HepG2 (cell line): ENCODE measurements around the gene PSMD2. TPM values are rescaled to one million over a fixed set of nuclear protein-coding genes. Genes with fewer than 3 reads are reported as not detected.
A peak's percentile ranks its signal among the peaks of the same experiment; 100 is the strongest.

ENCODE experiments used
- FLYWCH1 ChIP-seq: sonication (generic); formaldehyde crosslinking; IDR thresholded peaks from 2 replicates; pipeline ENCODE4 v1.8.1; 2023; ENCODE audit warnings: mild to moderate bottlenecking, missing genetic modification reagents
- GABPA ChIP-seq, 2 experiments: IDR thresholded peaks; 2 replicates each; pipeline ENCODE4 v1.6.1; 2011 to 2016; ENCODE audit warnings: low read depth in 2 of 2, low read length in 1 of 2, missing biosample characterization in 1 of 2, missing genetic modification characterization in 1 of 2
- HMG20A ChIP-seq: IDR thresholded peaks from 2 replicates; pipeline ENCODE4 v1.6.1; 2016; ENCODE audit warnings: borderline replicate concordance
- MAFK ChIP-seq, 2 experiments: IDR thresholded peaks in 1 of 2; conservative IDR thresholded peaks in 1 of 2; 2 replicates each; pipeline ENCODE4 v1.6.1; 2011; ENCODE audit warnings: improper control_type of control experiment in 2 of 2, low read length in 2 of 2
- MBNL3 ChIP-seq: fragments of 250-450 bp; sonication (Bioruptor Pico); conservative IDR thresholded peaks from 2 replicates; pipeline ENCODE4 v1.8.0; 2022; ENCODE audit warnings: mild to moderate bottlenecking, inconsistent platforms
- MTF2 ChIP-seq: sonication (generic); formaldehyde crosslinking; IDR thresholded peaks from 2 replicates; pipeline ENCODE4 v1.5.0; 2020; ENCODE audit warnings: missing genetic modification reagents, borderline replicate concordance
- NFKB2 ChIP-seq: sonication (generic); formaldehyde crosslinking; IDR thresholded peaks from 2 replicates; pipeline ENCODE4 v1.4.0; 2020; ENCODE audit warnings: missing genetic modification reagents, borderline replicate concordance
- NFYC ChIP-seq: IDR thresholded peaks from 2 replicates; pipeline ENCODE4 v1.6.1; 2016; ENCODE audit warnings: missing genetic modification reagents, missing compliant biosample characterization
- PHF8 ChIP-seq: sonication (generic); formaldehyde crosslinking; IDR thresholded peaks from 2 replicates; pipeline ENCODE4 v1.5.0; 2020; ENCODE audit warnings: missing genetic modification reagents
- RBAK ChIP-seq: sonication (generic); formaldehyde crosslinking; IDR thresholded peaks from 2 replicates; pipeline ENCODE4 v1.5.1; 2020; ENCODE audit warnings: mild to moderate bottlenecking, missing genetic modification reagents
- RNF2 ChIP-seq: fragments of 450-650 bp; conservative IDR thresholded peaks from 2 replicates; pipeline ENCODE4 v1.6.1; 2016; ENCODE audit warnings: low read depth
- SCMH1 ChIP-seq: sonication (generic); formaldehyde crosslinking; IDR thresholded peaks from 2 replicates; pipeline ENCODE4 v1.9.0; 2021; ENCODE audit warnings: missing genetic modification reagents, mild to moderate bottlenecking, borderline replicate concordance
- ZFP41 ChIP-seq: sonication (generic); formaldehyde crosslinking; IDR thresholded peaks from 2 replicates; pipeline ENCODE4 v1.4.0; 2020; ENCODE audit warnings: mild to moderate bottlenecking, missing genetic modification reagents, borderline replicate concordance
- ZNF713 ChIP-seq: sonication (generic); formaldehyde crosslinking; IDR thresholded peaks from 2 replicates; pipeline ENCODE4 v1.4.0; 2020; ENCODE audit warnings: mild to moderate bottlenecking, missing genetic modification reagents
- ZNF749 ChIP-seq: sonication (generic); formaldehyde crosslinking; IDR thresholded peaks from 2 replicates; pipeline ENCODE4 v1.8.0; 2022; ENCODE audit warnings: mild to moderate bottlenecking, missing genetic modification reagents, moderate library complexity, borderline replicate concordance
- ZNF75D ChIP-seq: sonication (generic); formaldehyde crosslinking; IDR thresholded peaks from 2 replicates; pipeline ENCODE4 v1.8.1; 2023; ENCODE audit warnings: missing genetic modification reagents, mild to moderate bottlenecking, borderline replicate concordance
- polyA plus RNA-seq, 8 experiments: library from polyadenylated mRNA; depleted of rRNA in 3 of 8; stranded (reverse) in 7 of 8; unstranded in 1 of 8; fragments of >200 nt; fragmentation: Illumina TruSeq in 4 of 8; extraction: Trizol in 4 of 8; gene quantifications; 2 replicates each; pipeline versions ENCODE4 v1.2.1 to v1.2.3, GENCODE V29; 2011 to 2016; ENCODE audit warnings: low read depth in 4 of 8, missing spikeins in 1 of 8, mixed read lengths in 1 of 8; ENCODE audit not compliant: insufficient read depth in 1 of 8
- total RNA-seq, 5 experiments: library from RNA; depleted of rRNA; stranded (reverse); fragments of >200 nt; fragmentation: Illumina TruSeq; extraction: Trizol; gene quantifications; 2 replicates each; pipeline ENCODE4 v1.2.3, GENCODE V29; 2016; ENCODE audit warnings: low read depth in 1 of 5
- TF ChIP-seq, protein P1 (sequence below): sonication (generic); formaldehyde crosslinking; IDR thresholded peaks from 2 replicates; pipeline ENCODE4 v1.8.1; 2023; ENCODE audit warnings: mild to moderate bottlenecking, inconsistent platforms, moderate library complexity, missing genetic modification reagents, borderline replicate concordance
- TF ChIP-seq, protein P2 (sequence below): sonication (generic); formaldehyde crosslinking; IDR thresholded peaks from 2 replicates; pipeline ENCODE4 v1.8.0; 2022; ENCODE audit warnings: missing genetic modification reagents, mild to moderate bottlenecking, borderline replicate concordance
- TF ChIP-seq, protein P3 (sequence below): sonication (generic); formaldehyde crosslinking; IDR thresholded peaks from 2 replicates; pipeline ENCODE4 v1.4.0; 2020; ENCODE audit warnings: missing genetic modification reagents
- TF ChIP-seq, protein P4 (sequence below): sonication (generic); formaldehyde crosslinking; IDR thresholded peaks from 2 replicates; pipeline ENCODE4 v1.4.0; 2020; ENCODE audit warnings: missing genetic modification reagents
- TF ChIP-seq, protein P5 (sequence below): sonication (generic); formaldehyde crosslinking; IDR thresholded peaks from 2 replicates; pipeline ENCODE4 v1.9.0; 2021; ENCODE audit warnings: missing genetic modification reagents, borderline replicate concordance

The PSMD2 gene
- total and polyA plus RNA-seq, 2 of the 13 experiments (the other 11 are each of a cell fraction or from before 2014, with no cell fraction given): 125 to 200 TPM

DNA sequence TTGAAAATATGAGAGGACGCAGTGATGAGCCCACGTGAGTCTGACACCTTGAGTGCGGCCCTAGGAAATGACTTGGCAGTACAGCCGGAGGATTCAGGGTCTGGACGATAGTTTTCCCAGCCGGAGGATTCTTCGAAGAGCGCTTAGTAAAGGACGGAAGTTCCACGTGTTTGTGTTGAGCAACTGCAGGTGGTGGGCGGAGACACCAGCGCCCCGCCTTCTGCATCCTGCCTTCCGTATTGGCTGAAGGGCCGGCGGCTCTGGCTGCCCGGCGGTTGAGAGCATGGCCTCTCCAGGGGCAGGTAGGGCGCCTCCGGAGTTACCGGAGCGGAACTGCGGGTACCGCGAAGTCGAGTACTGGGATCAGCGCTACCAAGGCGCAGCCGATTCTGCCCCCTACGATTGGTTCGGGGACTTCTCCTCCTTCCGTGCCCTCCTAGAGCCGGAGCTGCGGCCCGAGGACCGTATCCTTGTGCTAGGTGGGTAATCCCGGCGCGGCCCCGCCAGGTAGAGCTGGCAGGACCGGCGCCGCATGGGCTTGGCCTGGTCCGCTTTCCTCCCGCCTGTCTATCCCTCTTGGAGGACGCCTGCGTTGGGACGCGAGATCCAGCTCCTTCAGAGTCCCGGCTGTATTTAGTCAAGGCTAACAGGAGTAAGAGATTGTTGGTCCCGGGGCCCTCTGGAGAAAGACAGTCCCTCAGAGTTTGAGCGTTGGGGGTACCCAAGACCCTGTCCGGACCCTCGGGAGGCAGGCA, 49.5 kb upstream of the PSMD2 start, which contains the start of gene EEF1AKMT4 (continued):
- peak; percentile 87 for TF ChIP-seq PHF8 (CRISPR knock-in tag)
- no peak for TF ChIP-seq GABPA (IDR thresholded peaks at IDR 0.05; ENCODE audit: low read depth, low read length)
- TF ChIP-seq GABPA (CRISPR knock-in tag; IDR thresholded peaks at IDR 0.05; ENCODE audit: low read depth): peak; percentile 93
- TF ChIP-seq FLYWCH1: no peak
- no peak for TF ChIP-seq MBNL3 (CRISPR knock-in tag)
- TF ChIP-seq, protein P1, sequence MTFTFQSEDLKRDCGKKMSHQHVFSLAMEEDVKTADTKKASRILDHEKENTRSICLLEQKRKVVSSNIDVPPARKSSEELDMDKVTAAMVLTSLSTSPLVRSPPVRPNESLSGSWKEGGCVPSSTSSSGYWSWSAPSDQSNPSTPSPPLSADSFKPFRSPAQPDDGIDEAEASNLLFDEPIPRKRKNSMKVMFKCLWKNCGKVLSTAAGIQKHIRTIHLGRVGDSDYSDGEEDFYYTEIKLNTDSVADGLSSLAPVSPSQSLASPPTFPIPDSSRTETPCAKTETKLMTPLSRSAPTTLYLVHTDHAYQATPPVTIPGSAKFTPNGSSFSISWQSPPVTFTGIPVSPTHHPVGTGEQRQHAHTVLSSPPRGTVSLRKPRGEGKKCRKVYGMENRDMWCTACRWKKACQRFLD (CRISPR knock-in tag): peak; percentile 62
- TF ChIP-seq HMG20A (CRISPR knock-in tag): no peak; the same call in 1 of the 2 replicates
- TF ChIP-seq, protein P2, sequence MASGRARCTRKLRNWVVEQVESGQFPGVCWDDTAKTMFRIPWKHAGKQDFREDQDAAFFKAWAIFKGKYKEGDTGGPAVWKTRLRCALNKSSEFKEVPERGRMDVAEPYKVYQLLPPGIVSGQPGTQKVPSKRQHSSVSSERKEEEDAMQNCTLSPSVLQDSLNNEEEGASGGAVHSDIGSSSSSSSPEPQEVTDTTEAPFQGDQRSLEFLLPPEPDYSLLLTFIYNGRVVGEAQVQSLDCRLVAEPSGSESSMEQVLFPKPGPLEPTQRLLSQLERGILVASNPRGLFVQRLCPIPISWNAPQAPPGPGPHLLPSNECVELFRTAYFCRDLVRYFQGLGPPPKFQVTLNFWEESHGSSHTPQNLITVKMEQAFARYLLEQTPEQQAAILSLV (CRISPR knock-in tag): peak; percentile 76; the same call in 1 of the 2 replicates
- TF ChIP-seq RBAK (CRISPR knock-in tag): no peak
- TF ChIP-seq MAFK (conservative IDR thresholded peaks at IDR 0.05 in 1 of 2, IDR thresholded peaks at IDR 0.05 in 1 of 2; ENCODE audit: low read length in 2 of 2): no peak
- TF ChIP-seq, protein P3, sequence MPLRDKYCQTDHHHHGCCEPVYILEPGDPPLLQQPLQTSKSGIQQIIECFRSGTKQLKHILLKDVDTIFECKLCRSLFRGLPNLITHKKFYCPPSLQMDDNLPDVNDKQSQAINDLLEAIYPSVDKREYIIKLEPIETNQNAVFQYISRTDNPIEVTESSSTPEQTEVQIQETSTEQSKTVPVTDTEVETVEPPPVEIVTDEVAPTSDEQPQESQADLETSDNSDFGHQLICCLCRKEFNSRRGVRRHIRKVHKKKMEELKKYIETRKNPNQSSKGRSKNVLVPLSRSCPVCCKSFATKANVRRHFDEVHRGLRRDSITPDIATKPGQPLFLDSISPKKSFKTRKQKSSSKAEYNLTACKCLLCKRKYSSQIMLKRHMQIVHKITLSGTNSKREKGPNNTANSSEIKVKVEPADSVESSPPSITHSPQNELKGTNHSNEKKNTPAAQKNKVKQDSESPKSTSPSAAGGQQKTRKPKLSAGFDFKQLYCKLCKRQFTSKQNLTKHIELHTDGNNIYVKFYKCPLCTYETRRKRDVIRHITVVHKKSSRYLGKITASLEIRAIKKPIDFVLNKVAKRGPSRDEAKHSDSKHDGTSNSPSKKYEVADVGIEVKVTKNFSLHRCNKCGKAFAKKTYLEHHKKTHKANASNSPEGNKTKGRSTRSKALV (CRISPR knock-in tag): peak; percentile 88
- TF ChIP-seq, protein P4, sequence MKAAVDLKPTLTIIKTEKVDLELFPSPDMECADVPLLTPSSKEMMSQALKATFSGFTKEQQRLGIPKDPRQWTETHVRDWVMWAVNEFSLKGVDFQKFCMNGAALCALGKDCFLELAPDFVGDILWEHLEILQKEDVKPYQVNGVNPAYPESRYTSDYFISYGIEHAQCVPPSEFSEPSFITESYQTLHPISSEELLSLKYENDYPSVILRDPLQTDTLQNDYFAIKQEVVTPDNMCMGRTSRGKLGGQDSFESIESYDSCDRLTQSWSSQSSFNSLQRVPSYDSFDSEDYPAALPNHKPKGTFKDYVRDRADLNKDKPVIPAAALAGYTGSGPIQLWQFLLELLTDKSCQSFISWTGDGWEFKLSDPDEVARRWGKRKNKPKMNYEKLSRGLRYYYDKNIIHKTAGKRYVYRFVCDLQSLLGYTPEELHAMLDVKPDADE (CRISPR knock-in tag): no peak
- peak; percentile 76 for TF ChIP-seq NFYC (CRISPR knock-in tag)
- TF ChIP-seq, protein P5, sequence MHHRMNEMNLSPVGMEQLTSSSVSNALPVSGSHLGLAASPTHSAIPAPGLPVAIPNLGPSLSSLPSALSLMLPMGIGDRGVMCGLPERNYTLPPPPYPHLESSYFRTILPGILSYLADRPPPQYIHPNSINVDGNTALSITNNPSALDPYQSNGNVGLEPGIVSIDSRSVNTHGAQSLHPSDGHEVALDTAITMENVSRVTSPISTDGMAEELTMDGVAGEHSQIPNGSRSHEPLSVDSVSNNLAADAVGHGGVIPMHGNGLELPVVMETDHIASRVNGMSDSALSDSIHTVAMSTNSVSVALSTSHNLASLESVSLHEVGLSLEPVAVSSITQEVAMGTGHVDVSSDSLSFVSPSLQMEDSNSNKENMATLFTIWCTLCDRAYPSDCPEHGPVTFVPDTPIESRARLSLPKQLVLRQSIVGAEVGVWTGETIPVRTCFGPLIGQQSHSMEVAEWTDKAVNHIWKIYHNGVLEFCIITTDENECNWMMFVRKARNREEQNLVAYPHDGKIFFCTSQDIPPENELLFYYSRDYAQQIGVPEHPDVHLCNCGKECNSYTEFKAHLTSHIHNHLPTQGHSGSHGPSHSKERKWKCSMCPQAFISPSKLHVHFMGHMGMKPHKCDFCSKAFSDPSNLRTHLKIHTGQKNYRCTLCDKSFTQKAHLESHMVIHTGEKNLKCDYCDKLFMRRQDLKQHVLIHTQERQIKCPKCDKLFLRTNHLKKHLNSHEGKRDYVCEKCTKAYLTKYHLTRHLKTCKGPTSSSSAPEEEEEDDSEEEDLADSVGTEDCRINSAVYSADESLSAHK (CRISPR knock-in tag): no peak
- TF ChIP-seq ZNF749: no peak
- 0 out of 2 replicates have a peak, but pooled peaks have one; percentile 40 for TF ChIP-seq RNF2
- peak; percentile 85; the same call in 1 of the 2 replicates for TF ChIP-seq NFKB2 (CRISPR knock-in tag)
- TF ChIP-seq MTF2 (CRISPR knock-in tag): no peak
- no peak for TF ChIP-seq SCMH1
- no peak for TF ChIP-seq ZFP41 (CRISPR knock-in tag)
- TF ChIP-seq ZNF75D (CRISPR knock-in tag): no peak
- TF ChIP-seq ZNF713 (CRISPR knock-in tag): no peak
